ENCODE data around the gene DENND5A. TPM values are rescaled to one million over a fixed set of nuclear protein-coding genes. Genes with fewer than 3 reads are reported as not detected.

Gene DENND5A
- total and polyA plus RNA-seq, 2 of the 8 experiments (the other 6 are each of a cell fraction or from before 2014, with no cell fraction given), result 65.7 to 139 TPM

- FAIRE-seq (no peak), DNase-seq (ENCODE audit: low read depth in 1 of 2, low spot score in 2 of 2) (no peak)
- H3K27ac ChIP-seq (ENCODE audit: low read depth, low read length), result no peak overlapping the region
- ChIA-PET CTCF (ENCODE audit: partially characterized antibody) (interaction anchor here (1.1 kb wide), 1 partner anchor 60 kb away, joined by 4 read pairs; no protein-coding TSS in a partner anchor), POLR2A (ENCODE audit: partially characterized antibody) (interaction anchor here (0.7 to 4.0 kb wide), 16 partner anchors 11 to 196 kb away, joined by 3 to 22 read pairs (median 4); partner anchors contain the start of genes IPO7 and ZNF143)
- no peaks in the 10 kb centered on the region for H3K27me3 ChIP-seq (replicated peaks in 1 of 4; ENCODE audit: control insufficient read depth in 3 of 4, extremely low read depth in 1 of 4, insufficient read depth in 3 of 4, low read length in 3 of 4)
- H3K4me2 ChIP-seq (ENCODE audit: insufficient read depth in 1 of 2, low read depth in 2 of 2, low read length in 2 of 2), result peak overlapping the region; percentile 73 to 98
- H3K79me2 ChIP-seq (ENCODE audit: control insufficient read depth in 1 of 2, insufficient read depth in 2 of 2, low read length in 2 of 2), result peaks cover 15 to 51% of the 10 kb centered on the region in 2 experiments
- no peaks in the 10 kb centered on the region for H3K9me3 ChIP-seq (ENCODE audit: insufficient read depth in 2 of 2, low read depth in 1 of 2, low read length in 1 of 2)
- H3K18ac ChIP-seq (ENCODE audit: extremely low read depth, low read length), result no peak overlapping the region
- H4K5ac ChIP-seq (ENCODE audit: insufficient read length, low read depth, low read length), result no peak overlapping the region
- H3K79me1 ChIP-seq (ENCODE audit: low read depth, low read length), result peaks cover 3% of the 10 kb centered on the region; the same call in 1 of the 2 replicates
- TF ChIP-seq POU5F1 (IDR thresholded peaks at IDR 0.05; ENCODE audit: low read depth, low read length) (no peak), TAF7 (optimal IDR thresholded peaks at IDR 0.05; ENCODE audit: borderline replicate concordance, low read depth, low read length) (no peak), ZNF274 (IDR thresholded peaks at IDR 0.05; ENCODE audit: borderline replicate concordance, extremely low read depth, low read length) (no peak), KDM5A (IDR thresholded peaks at IDR 0.05; ENCODE audit: low read length) (no peak), RFX5 (IDR thresholded peaks at IDR 0.05; ENCODE audit: borderline replicate concordance, low read depth, low read length) (no peak)
- H3K14ac ChIP-seq (ENCODE audit: insufficient read length), result no peak overlapping the region
- H2BK12ac ChIP-seq (ENCODE audit: low read depth, low read length), result no peak overlapping the region
- H2BK15ac ChIP-seq (ENCODE audit: low read length), result no peak overlapping the region
- no peak overlapping the region for H3K4ac ChIP-seq (replicated peaks; ENCODE audit: insufficient read length, low read depth, low read length)
- no peaks in the 10 kb centered on the region for H3K36me3 ChIP-seq (ENCODE audit: control insufficient read depth in 2 of 4, insufficient read depth in 4 of 4, low read length in 3 of 4)
- peak overlapping the region; percentile 79 to 96 (median 88) for H3K4me3 ChIP-seq (ENCODE audit: extremely low read depth in 1 of 4, insufficient read depth in 2 of 4, low read depth in 3 of 4, low read length in 4 of 4)
- WGBS, 2 experiments (ENCODE audit: extremely low coverage in 1 of 2, insufficient coverage in 1 of 2, insufficient read length in 1 of 2, insufficient replicate concordance in 2 of 2, low coverage in 1 of 2, low lambda C conversion rate in 2 of 2, missing lambda C conversion rate in 1 of 2), result 62% methylated on average over 8 of the region's 9 CpGs; no CpG with 5 or more reads in 1 of the 2 experiments
- H2AFZ ChIP-seq (ENCODE audit: low read length), result no peak overlapping the region
- peaks cover 16% of the 10 kb centered on the region for H3K23me2 ChIP-seq (ENCODE audit: low read depth, low read length)
- no peak overlapping the region for H4K8ac ChIP-seq (ENCODE audit: extremely low read depth, insufficient read depth, low read length)
- peak overlapping the region in 3 of 4 experiments; percentile 82 to 93 (median 88); a peak in 5 of 7 replicates for H3K9ac ChIP-seq (replicated peaks in 1 of 4; ENCODE audit: extremely low read depth in 1 of 4, low read depth in 3 of 4, low read length in 3 of 4)
- no peak overlapping the region for H2AK5ac ChIP-seq (ENCODE audit: low read depth, low read length)
- H4K91ac ChIP-seq (replicated peaks; ENCODE audit: insufficient read length, low read length), result no peak overlapping the region
- H2BK20ac ChIP-seq (ENCODE audit: low read length), result no peak overlapping the region
- no peak overlapping the region for H3K56ac ChIP-seq (replicated peaks; ENCODE audit: insufficient read length, low read depth, low read length)
- H2BK120ac ChIP-seq (replicated peaks; ENCODE audit: low read depth, low read length), result no peak overlapping the region
- H4K20me1 ChIP-seq (replicated peaks in 1 of 2; ENCODE audit: control insufficient read depth in 1 of 2, insufficient read depth in 2 of 2, low read length in 2 of 2), result peaks cover 4 to 6% of the 10 kb centered on the region in 2 experiments
- peaks cover 2 to 4% (median 3%) of the 10 kb centered on the region in 4 experiments; a peak in 3 of 7 replicates for H3K4me1 ChIP-seq (replicated peaks in 1 of 4; ENCODE audit: control insufficient read depth in 3 of 4, insufficient read depth in 4 of 4, low read length in 3 of 4)
- H2BK5ac ChIP-seq (ENCODE audit: low read depth, low read length), result no peak overlapping the region
- H3K23ac ChIP-seq (ENCODE audit: insufficient read length), result no peak overlapping the region
Measured at GRCh38 chr11:9263840-9264315, 1.3 kb downstream of the DENND5A start.

Measured in H1 (cell line).